Measurements from ENCODE around the gene MERTK.

MERTK gene

GRCh38 chr2:112020561-112020960 lies 122.2 kb downstream of the MERTK start:
- TF ChIP-seq CTCF (IDR thresholded peaks at IDR 0.05; ENCODE audit: low read length) (no peak), EZH2 (optimal IDR thresholded peaks at IDR 0.05; ENCODE audit: low read depth, low read length) (no peak), EZH2phosphoT487 (IDR thresholded peaks at IDR 0.05; ENCODE audit: low read length) (no peak)
- Histone ChIP-seq H3K4me1 (ENCODE audit: low read length) (peaks cover 31% of the 10 kb centered on the region), H3K4me2 (ENCODE audit: low read depth, low read length) (no peak overlapping the region), H3K79me2 (ENCODE audit: low read length) (no peaks in the 10 kb centered on the region), H3K36me3 (replicated peaks; ENCODE audit: insufficient read depth, low read length) (no peaks in the 10 kb centered on the region), H3K9ac (ENCODE audit: low read length) (no peak overlapping the region), H3K4me3 (ENCODE audit: low read length) (no peak overlapping the region), H2AFZ (ENCODE audit: low read length) (no peak overlapping the region), H3F3A (ENCODE audit: insufficient read depth, low read length) (peaks cover 14% of the 10 kb centered on the region), H4K20me1 (ENCODE audit: insufficient read depth, low read length) (no peaks in the 10 kb centered on the region), H3K27ac (ENCODE audit: low read length) (no peak overlapping the region), H3K9me2 (replicated peaks; ENCODE audit: insufficient read depth, low read length) (no peaks in the 10 kb centered on the region), H3K9me3 (replicated peaks; ENCODE audit: insufficient read depth, low read length) (no peaks in the 10 kb centered on the region), H3K27me3 (replicated peaks; ENCODE audit: insufficient read depth, low read length) (no peaks in the 10 kb centered on the region)
- no peak for DNase-seq

GRCh38 chr2:112021290-112021689 lies 122.9 kb downstream of the MERTK start:
- no peak overlapping the region for H3K4me2 ChIP-seq (ENCODE audit: low read depth, low read length)
- H3K27ac ChIP-seq (ENCODE audit: low read length): no peak overlapping the region
- no peaks in the 10 kb centered on the region for H3K9me2 ChIP-seq (replicated peaks; ENCODE audit: insufficient read depth, low read length)
- H3K9ac ChIP-seq (ENCODE audit: low read length): no peak overlapping the region
- no peaks in the 10 kb centered on the region for H3K27me3 ChIP-seq (replicated peaks; ENCODE audit: insufficient read depth, low read length)
- H3K9me3 ChIP-seq (replicated peaks; ENCODE audit: insufficient read depth, low read length): no peaks in the 10 kb centered on the region
- H3K4me1 ChIP-seq (ENCODE audit: low read length): peaks cover 25% of the 10 kb centered on the region
- H3K79me2 ChIP-seq (ENCODE audit: low read length): no peaks in the 10 kb centered on the region
- no peaks in the 10 kb centered on the region for H3K36me3 ChIP-seq (replicated peaks; ENCODE audit: insufficient read depth, low read length)
- H2AFZ ChIP-seq (ENCODE audit: low read length): no peak overlapping the region
- peaks cover 14% of the 10 kb centered on the region for H3F3A ChIP-seq (ENCODE audit: insufficient read depth, low read length)
- DNase-seq: no peak
- TF ChIP-seq EZH2 (optimal IDR thresholded peaks at IDR 0.05; ENCODE audit: low read depth, low read length) (no peak), CTCF (IDR thresholded peaks at IDR 0.05; ENCODE audit: low read length) (no peak), EZH2phosphoT487 (IDR thresholded peaks at IDR 0.05; ENCODE audit: low read length) (no peak)
- H4K20me1 ChIP-seq (ENCODE audit: insufficient read depth, low read length): no peaks in the 10 kb centered on the region
- no peak overlapping the region for H3K4me3 ChIP-seq (ENCODE audit: low read length)

GRCh38 chr2:112021781-112022231 lies 123.4 kb downstream of the MERTK start:
- Histone ChIP-seq H3K27ac (ENCODE audit: low read length) (no peak overlapping the region), H3K4me3 (ENCODE audit: low read length) (no peak overlapping the region), H3K79me2 (ENCODE audit: low read length) (no peaks in the 10 kb centered on the region), H2AFZ (ENCODE audit: low read length) (no peak overlapping the region), H3K27me3 (replicated peaks; ENCODE audit: insufficient read depth, low read length) (no peaks in the 10 kb centered on the region), H4K20me1 (ENCODE audit: insufficient read depth, low read length) (no peaks in the 10 kb centered on the region), H3K9me2 (replicated peaks; ENCODE audit: insufficient read depth, low read length) (no peaks in the 10 kb centered on the region), H3K4me1 (ENCODE audit: low read length) (peaks cover 24% of the 10 kb centered on the region), H3K4me2 (ENCODE audit: low read depth, low read length) (no peak overlapping the region), H3K9ac (ENCODE audit: low read length) (no peak overlapping the region), H3K9me3 (replicated peaks; ENCODE audit: insufficient read depth, low read length) (no peaks in the 10 kb centered on the region), H3F3A (ENCODE audit: insufficient read depth, low read length) (peaks cover 14% of the 10 kb centered on the region), H3K36me3 (replicated peaks; ENCODE audit: insufficient read depth, low read length) (no peaks in the 10 kb centered on the region)
- TF ChIP-seq CTCF (IDR thresholded peaks at IDR 0.05; ENCODE audit: low read length): no peak
- no peak for TF ChIP-seq EZH2phosphoT487 (IDR thresholded peaks at IDR 0.05; ENCODE audit: low read length)
- no peak for TF ChIP-seq EZH2 (optimal IDR thresholded peaks at IDR 0.05; ENCODE audit: low read depth, low read length)
- DNase-seq: no peak

Data from MM.1S (cell line).